Memory B cell (primary cell): ENCODE measurements around the gene CAMTA1.

Experiments
- ATAC-seq: fragments of 150-1000 bp; cut with Tn5 transposase; 2 replicates; pipeline ENCODE4 v1.10.0; 2021; ENCODE audit warnings: low read depth, mild to moderate bottlenecking, moderate library complexity
- DNase-seq, 2 donors: peaks; one replicate each; pipeline ENCODE4 v3.0.0; 2022; ENCODE audit warnings: low spot score in 2 of 2
- H3K27ac Mint-ChIP-seq: one replicate; pipeline ENCODE4 v1.8.0; 2022; ENCODE audit warnings: mild to moderate bottlenecking, moderate library complexity, mixed read lengths
- H3K27me3 Mint-ChIP-seq: one replicate; pipeline ENCODE4 v1.8.0; 2022; ENCODE audit warnings: mixed read lengths
- H3K36me3 Mint-ChIP-seq: one replicate; pipeline ENCODE4 v1.8.0; 2022; ENCODE audit warnings: mild to moderate bottlenecking, mixed read lengths
- H3K4me1 Mint-ChIP-seq: one replicate; pipeline ENCODE4 v1.8.0; 2022; ENCODE audit warnings: mixed read lengths
- H3K4me3 Mint-ChIP-seq: one replicate; pipeline ENCODE4 v1.8.0; 2022; ENCODE audit warnings: mild to moderate bottlenecking, moderate library complexity, mixed read lengths
- H3K9me3 Mint-ChIP-seq: one replicate; pipeline ENCODE4 v1.8.0; 2022; ENCODE audit warnings: mixed read lengths

The CAMTA1 gene

GRCh38 chr1:7641587-7642417 lies 856.5 kb downstream of the CAMTA1 start:
- H3K4me3 Mint-ChIP-seq, result no peak overlapping the region
- no peaks in the 10 kb centered on the region for H3K9me3 Mint-ChIP-seq
- H3K4me1 Mint-ChIP-seq, result no peaks in the 10 kb centered on the region
- H3K27ac Mint-ChIP-seq, result no peak overlapping the region
- H3K27me3 Mint-ChIP-seq, result peaks cover 7% of the 10 kb centered on the region
- no peak for DNase-seq
- no peaks in the 10 kb centered on the region for H3K36me3 Mint-ChIP-seq
- no peak for ATAC-seq

GRCh38 chr1:7642418-7642704 lies 857.1 kb downstream of the CAMTA1 start:
- Mint-ChIP-seq H3K4me3 (no peak overlapping the region), H3K36me3 (no peaks in the 10 kb centered on the region), H3K9me3 (no peaks in the 10 kb centered on the region), H3K27me3 (peaks cover 7% of the 10 kb centered on the region), H3K4me1 (no peaks in the 10 kb centered on the region), H3K27ac (no peak overlapping the region)
- DNase-seq (no peak), ATAC-seq (no peak)

GRCh38 chr1:7642781-7643529 lies 857.7 kb downstream of the CAMTA1 start:
- Mint-ChIP-seq H3K4me3 (no peak overlapping the region), H3K9me3 (no peaks in the 10 kb centered on the region), H3K4me1 (no peaks in the 10 kb centered on the region), H3K27ac (no peak overlapping the region), H3K27me3 (peaks cover 7% of the 10 kb centered on the region), H3K36me3 (no peaks in the 10 kb centered on the region)
- ATAC-seq (no peak), DNase-seq (no peak)

- no peak overlapping the region for H3K4me3 Mint-ChIP-seq
- H3K4me1 Mint-ChIP-seq, result no peaks in the 10 kb centered on the region
- DNase-seq (no peak), ATAC-seq (no peak)
- no peaks in the 10 kb centered on the region for H3K9me3 Mint-ChIP-seq
- peaks cover 7% of the 10 kb centered on the region for H3K27me3 Mint-ChIP-seq
- H3K27ac Mint-ChIP-seq, result no peak overlapping the region
- no peaks in the 10 kb centered on the region for H3K36me3 Mint-ChIP-seq
These were observed 858.3 kb downstream of the CAMTA1 start for GRCh38 chr1:7643530-7643929.

- DNase-seq (no peak), ATAC-seq (no peak)
- H3K4me3 Mint-ChIP-seq, result no peak overlapping the region
- H3K9me3 Mint-ChIP-seq, result no peaks in the 10 kb centered on the region
- H3K27me3 Mint-ChIP-seq, result peaks cover 7% of the 10 kb centered on the region
- no peaks in the 10 kb centered on the region for H3K4me1 Mint-ChIP-seq
- no peak overlapping the region for H3K27ac Mint-ChIP-seq
- H3K36me3 Mint-ChIP-seq, result no peaks in the 10 kb centered on the region
These were observed 858.8 kb downstream of the CAMTA1 start for GRCh38 chr1:7644086-7644485.

- H3K9me3 Mint-ChIP-seq, result no peaks in the 10 kb centered on the region
- no peaks in the 10 kb centered on the region for H3K36me3 Mint-ChIP-seq
- DNase-seq (no peak), ATAC-seq (no peak)
- H3K27ac Mint-ChIP-seq, result no peak overlapping the region
- no peak overlapping the region for H3K4me3 Mint-ChIP-seq
- peaks cover 4% of the 10 kb centered on the region for H3K27me3 Mint-ChIP-seq
- H3K4me1 Mint-ChIP-seq, result no peaks in the 10 kb centered on the region
These were observed 859.9 kb downstream of the CAMTA1 start for GRCh38 chr1:7644961-7645750.

- Mint-ChIP-seq H3K27ac (no peak overlapping the region), H3K4me1 (no peaks in the 10 kb centered on the region), H3K27me3 (peaks cover 2% of the 10 kb centered on the region), H3K9me3 (no peaks in the 10 kb centered on the region), H3K4me3 (no peak overlapping the region), H3K36me3 (no peaks in the 10 kb centered on the region)
- DNase-seq (no peak), ATAC-seq (no peak)
These were observed 860.4 kb downstream of the CAMTA1 start for GRCh38 chr1:7645751-7646048.

GRCh38 chr1:7646164-7646563 lies 860.9 kb downstream of the CAMTA1 start:
- peaks cover 2% of the 10 kb centered on the region for H3K27me3 Mint-ChIP-seq
- H3K36me3 Mint-ChIP-seq, result no peaks in the 10 kb centered on the region
- DNase-seq (no peak), ATAC-seq (no peak)
- no peak overlapping the region for H3K27ac Mint-ChIP-seq
- H3K9me3 Mint-ChIP-seq, result no peaks in the 10 kb centered on the region
- H3K4me3 Mint-ChIP-seq, result no peak overlapping the region
- no peaks in the 10 kb centered on the region for H3K4me1 Mint-ChIP-seq

- peak; percentile 54 to 66 for DNase-seq
- no peak overlapping the region for H3K4me3 Mint-ChIP-seq
- peaks cover 2% of the 10 kb centered on the region for H3K27me3 Mint-ChIP-seq
- ATAC-seq, result peak; percentile 39
- no peaks in the 10 kb centered on the region for H3K4me1 Mint-ChIP-seq
- no peak overlapping the region for H3K27ac Mint-ChIP-seq
- no peaks in the 10 kb centered on the region for H3K36me3 Mint-ChIP-seq
- H3K9me3 Mint-ChIP-seq, result no peaks in the 10 kb centered on the region
These were observed 862.0 kb downstream of the CAMTA1 start for GRCh38 chr1:7646981-7647901.

- H3K27ac Mint-ChIP-seq, result no peak overlapping the region
These were observed 863.6 kb downstream of the CAMTA1 start for GRCh38 chr1:7648761-7649384.

GRCh38 chr1:7650801-7651200 lies 865.5 kb downstream of the CAMTA1 start:
- Mint-ChIP-seq H3K4me3 (no peak overlapping the region), H3K27me3 (peaks cover 11% of the 10 kb centered on the region), H3K27ac (no peak overlapping the region), H3K4me1 (no peaks in the 10 kb centered on the region), H3K9me3 (no peaks in the 10 kb centered on the region), H3K36me3 (no peaks in the 10 kb centered on the region)
- no peak for ATAC-seq
- DNase-seq, result no peak

More at GRCh38 chr1:7648761-7649384, 863.6 kb downstream of the CAMTA1 start:
- Mint-ChIP-seq H3K9me3 (no peaks in the 10 kb centered on the region), H3K4me3 (no peak overlapping the region), H3K4me1 (no peaks in the 10 kb centered on the region), H3K36me3 (no peaks in the 10 kb centered on the region), H3K27me3 (peaks cover 2% of the 10 kb centered on the region)
- no peak for DNase-seq
- ATAC-seq, result no peak

- no peaks in the 10 kb centered on the region for H3K4me1 Mint-ChIP-seq
These were observed 865.9 kb downstream of the CAMTA1 start for GRCh38 chr1:7651203-7651602.

GRCh38 chr1:7652061-7652460 lies 866.8 kb downstream of the CAMTA1 start:
- no peak for ATAC-seq
- Mint-ChIP-seq H3K36me3 (no peaks in the 10 kb centered on the region), H3K27ac (no peak overlapping the region), H3K4me3 (no peak overlapping the region), H3K4me1 (no peaks in the 10 kb centered on the region), H3K27me3 (peaks cover 9% of the 10 kb centered on the region), H3K9me3 (no peaks in the 10 kb centered on the region)
- DNase-seq, result no peak

More at GRCh38 chr1:7651203-7651602, 865.9 kb downstream of the CAMTA1 start:
- DNase-seq (no peak), ATAC-seq (no peak)
- H3K27me3 Mint-ChIP-seq, result peaks cover 9% of the 10 kb centered on the region
- H3K27ac Mint-ChIP-seq, result no peak overlapping the region
- H3K9me3 Mint-ChIP-seq, result no peaks in the 10 kb centered on the region
- H3K36me3 Mint-ChIP-seq, result no peaks in the 10 kb centered on the region
- no peak overlapping the region for H3K4me3 Mint-ChIP-seq
